SU-DHL-6 (cell line): Measurements from ENCODE around the gene RHOA.
A peak's percentile ranks its signal among the peaks of the same experiment; 100 is the strongest.

Experiments
- H2AFZ ChIP-seq: fragments of 200-600 bp; sonication (generic); 2 replicates; pipeline ENCODE4 v1.6.1; 2014; ENCODE audit warnings: low read depth, mild to moderate bottlenecking, moderate library complexity, mixed read lengths, antibody characterized with exemption, low read length; ENCODE audit not compliant: severe bottlenecking
- H3F3A ChIP-seq: fragments of 200-600 bp; shearing (Covaris generic); 2 replicates; pipeline ENCODE4 v1.6.0; 2016; ENCODE audit warnings: antibody characterized with exemption, mild to moderate bottlenecking; ENCODE audit not compliant: insufficient read depth
- H3K27ac ChIP-seq: fragments of 200-600 bp; sonication (generic); 2 replicates; pipeline ENCODE4 v1.5.1; 2016; ENCODE audit warnings: low read depth, mild to moderate bottlenecking, low read length, moderate library complexity, mixed read lengths
- H3K27me3 ChIP-seq: fragments of 200-600 bp; sonication (generic), shearing (Covaris generic); 2 replicates; pipeline ENCODE4 v1.6.0; 2014; ENCODE audit warnings: mild to moderate bottlenecking, low read length
- H3K36me3 ChIP-seq: fragments of 200-600 bp; sonication (generic); 2 replicates; pipeline ENCODE4 v1.6.1; 2014; ENCODE audit warnings: mild to moderate bottlenecking, low read length, mixed read lengths
- H3K4me2 ChIP-seq: fragments of 300-600, 200-600 bp; shearing (Covaris generic), sonication (generic); 2 replicates; pipeline ENCODE4 v1.6.0; 2014; ENCODE audit warnings: low read length, low read depth, mild to moderate bottlenecking; ENCODE audit not compliant: poor library complexity, severe bottlenecking
- H3K4me3 ChIP-seq: fragments of 200-600 bp; sonication (generic); 2 replicates; pipeline ENCODE4 v1.5.1; 2014; ENCODE audit warnings: antibody characterized with exemption, low read length, mild to moderate bottlenecking, mixed read lengths; ENCODE audit not compliant: insufficient read depth, poor library complexity, severe bottlenecking
- H3K79me2 ChIP-seq: fragments of 200-600 bp; sonication (generic); 2 replicates; pipeline ENCODE4 v1.6.1; 2014; ENCODE audit warnings: mild to moderate bottlenecking, low read length, moderate library complexity; ENCODE audit not compliant: insufficient read depth
- H3K9ac ChIP-seq: fragments of 200-600 bp; sonication (generic); 2 replicates; pipeline ENCODE4 v1.7.0; 2014; ENCODE audit warnings: mild to moderate bottlenecking, low read length
- H3K9me2 ChIP-seq: fragments of 200-600 bp; sonication (generic); replicated peaks from 2 replicates; pipeline ENCODE4 v1.6.1; 2014; ENCODE audit warnings: low read length; ENCODE audit not compliant: insufficient read depth
- H3K9me3 ChIP-seq: fragments of 200-600 bp; sonication (generic); 2 replicates; pipeline ENCODE4 v1.6.1; 2014; ENCODE audit warnings: low read length, mixed read lengths; ENCODE audit not compliant: insufficient read depth
- H4K20me1 ChIP-seq: fragments of 200-600 bp; sonication (generic); 2 replicates; pipeline ENCODE4 v1.6.1; 2014; ENCODE audit warnings: low read depth, mild to moderate bottlenecking, antibody characterized with exemption, low read length, moderate library complexity, mixed read lengths
- CTCF ChIP-seq: fragments of 200-600 bp; sonication (generic); IDR thresholded peaks from one replicate; pipeline ENCODE4 v1.5.1; 2017; ENCODE audit warnings: antibody characterized with exemption, mild to moderate bottlenecking, low read length, moderate library complexity; ENCODE audit not compliant: insufficient read depth, poor library complexity, severe bottlenecking
- EZH2phosphoT487 ChIP-seq: fragments of 200-600 bp; sonication (generic), shearing (Covaris generic); conservative IDR thresholded peaks from 2 replicates; pipeline ENCODE4 v1.6.1; 2018; ENCODE audit warnings: mild to moderate bottlenecking, antibody characterized with exemption, low read length, moderate library complexity, mixed read lengths

The RHOA gene

GRCh38 chr3:49428752-49429080, 16.9 kb upstream of the RHOA start:
- Histone ChIP-seq H3K9me3 (no peaks in the 10 kb centered on the region), H4K20me1 (no peaks in the 10 kb centered on the region), H3K79me2 (no peaks in the 10 kb centered on the region), H2AFZ (peak overlapping the region; percentile 90), H3K36me3 (no peaks in the 10 kb centered on the region), H3K27me3 (no peaks in the 10 kb centered on the region), H3K27ac (peak overlapping the region; percentile 70), H3K9ac (peak overlapping the region; percentile 64), H3K4me2 (peak overlapping the region; percentile 84), H3F3A (peaks cover 10% of the 10 kb centered on the region), H3K9me2 (no peaks in the 10 kb centered on the region), H3K4me3 (peak overlapping the region; percentile 90)
- TF ChIP-seq CTCF (no peak), EZH2phosphoT487 (no peak)

GRCh38 chr3:49427586-49427985, 15.8 kb upstream of the RHOA start:
- Histone ChIP-seq H3K4me2 (no peak overlapping the region), H3K27ac (no peak overlapping the region), H3K79me2 (no peaks in the 10 kb centered on the region), H3K36me3 (no peaks in the 10 kb centered on the region), H3K9me3 (no peaks in the 10 kb centered on the region), H2AFZ (no peak overlapping the region), H4K20me1 (no peaks in the 10 kb centered on the region), H3K4me3 (no peak overlapping the region), H3K27me3 (no peaks in the 10 kb centered on the region), H3K9me2 (no peaks in the 10 kb centered on the region), H3K9ac (no peak overlapping the region), H3F3A (peaks cover 10% of the 10 kb centered on the region)
- TF ChIP-seq CTCF (no peak), EZH2phosphoT487 (no peak)

- Histone ChIP-seq H3K36me3 (no peaks in the 10 kb centered on the region), H3F3A (peaks cover 7% of the 10 kb centered on the region), H3K79me2 (no peaks in the 10 kb centered on the region), H2AFZ (no peak overlapping the region), H3K9me2 (no peaks in the 10 kb centered on the region), H3K4me3 (no peak overlapping the region), H3K27me3 (no peaks in the 10 kb centered on the region), H3K9me3 (no peaks in the 10 kb centered on the region), H3K9ac (no peak overlapping the region), H4K20me1 (no peaks in the 10 kb centered on the region), H3K27ac (no peak overlapping the region), H3K4me2 (no peak overlapping the region)
- TF ChIP-seq EZH2phosphoT487: no peak
- TF ChIP-seq CTCF: no peak
Observed at GRCh38 chr3:49424816-49425215, 13.0 kb upstream of the RHOA start.
